ENCODE results near the gene CACNB3. TPM values are rescaled to one million over a fixed set of nuclear protein-coding genes. Genes with fewer than 3 reads are reported as not detected.

CACNB3 gene
- polyA plus RNA-seq, 3 donors: 0.84 to 6.3 (median 1.5) TPM

GRCh38 chr12:48795550-48796455 lies 22.5 kb upstream of the CACNB3 start:
- no peak overlapping the region for H3K4me3 Mint-ChIP-seq

More at GRCh38 chr12:48795550-48796455, 22.5 kb upstream of the CACNB3 start:
- no peak overlapping the region for H2AFZ ChIP-seq (ENCODE audit: insufficient read depth, low read depth, low read length, poor library complexity, severe bottlenecking)
- peaks cover 7 to 9% (median 9%) of the 10 kb centered on the region in 3 donors for H3K27me3 Mint-ChIP-seq (ENCODE audit: low read depth in 3 of 3)
- no peaks in the 10 kb centered on the region for H3K27me3 ChIP-seq (ENCODE audit: control insufficient read depth in 2 of 2, insufficient read depth in 2 of 2, low read length in 2 of 2)
- no peaks in the 10 kb centered on the region for H3K9me3 ChIP-seq (replicated peaks in 1 of 2; ENCODE audit: control insufficient read depth in 1 of 2, insufficient read depth in 1 of 2, low read length in 2 of 2)
- peaks cover 0 to 3% (median 0%) of the 10 kb centered on the region in 7 donors for H3K9me3 Mint-ChIP-seq
- no peak overlapping the region for H3K4me3 ChIP-seq (replicated peaks in 1 of 3; ENCODE audit: low read depth in 2 of 3, low read length in 3 of 3)
- H4K20me1 ChIP-seq (ENCODE audit: insufficient read depth, low read length): no peaks in the 10 kb centered on the region
- no peak overlapping the region for H3K27ac ChIP-seq (ENCODE audit: low read depth in 1 of 2, low read length in 2 of 2)
- H3K4me1 Mint-ChIP-seq: peaks cover 7% of the 10 kb centered on the region
- H3K27ac Mint-ChIP-seq: no peak overlapping the region
- H3K4me1 ChIP-seq (ENCODE audit: control insufficient read depth in 1 of 2, insufficient read depth in 2 of 2, low read length in 2 of 2): peaks cover 7 to 8% of the 10 kb centered on the region in 2 donors
- peak; percentile 27 to 60 (median 59) for DNase-seq
- peak; percentile 96 for TF ChIP-seq CTCF (IDR thresholded peaks at IDR 0.05)
- intact Hi-C loops (cut with micrococcal nuclease): loop anchor here (1.0 to 5.0 kb wide), 2 partner anchors 43 to 44 kb away; no protein-coding TSS in a partner anchor
- no peaks in the 10 kb centered on the region for H3K36me3 ChIP-seq (replicated peaks in 1 of 2; ENCODE audit: control insufficient read depth in 1 of 2, insufficient read depth in 2 of 2, low read length in 2 of 2)
- H3K79me2 ChIP-seq (ENCODE audit: insufficient read depth, low read length): no peaks in the 10 kb centered on the region
- 60% methylated on average over 1 of the region's 12 CpGs for WGBS (ENCODE audit: insufficient coverage)
- no peaks in the 10 kb centered on the region for H3K36me3 Mint-ChIP-seq
- peak overlapping the region; percentile 33 for H3K4me2 ChIP-seq (replicated peaks; ENCODE audit: extremely low read depth, low read length, poor library complexity, severe bottlenecking)
- no peak overlapping the region for H3K9ac ChIP-seq (ENCODE audit: insufficient read depth, low read length, poor library complexity, severe bottlenecking)

All from CD14-positive monocyte (primary cell).